ENCODE results near the gene B4GALT1. TPM values are rescaled to one million over a fixed set of nuclear protein-coding genes. Genes with fewer than 3 reads are reported as not detected.

The B4GALT1 gene
- total and polyA plus RNA-seq, 2 of the 8 experiments (the other 6 are each of a cell fraction or from before 2014, with no cell fraction given): 12.8 to 18.2 TPM

- Histone ChIP-seq H2BK120ac (replicated peaks; ENCODE audit: low read depth, low read length) (no peak overlapping the region), H3K27ac (ENCODE audit: low read depth, low read length) (no peak overlapping the region), H3K14ac (ENCODE audit: insufficient read length) (no peak overlapping the region), H3K79me1 (ENCODE audit: low read depth, low read length) (no peaks in the 10 kb centered on the region), H2BK5ac (ENCODE audit: low read depth, low read length) (no peak overlapping the region), H3K18ac (ENCODE audit: extremely low read depth, low read length) (no peak overlapping the region), H4K20me1 (replicated peaks in 1 of 2; ENCODE audit: control insufficient read depth in 1 of 2, insufficient read depth in 2 of 2, low read length in 2 of 2) (no peaks in the 10 kb centered on the region), H2BK20ac (ENCODE audit: low read length) (no peak overlapping the region), H4K8ac (ENCODE audit: extremely low read depth, insufficient read depth, low read length) (no peak overlapping the region), H4K91ac (replicated peaks; ENCODE audit: insufficient read length, low read length) (no peak overlapping the region), H2BK15ac (ENCODE audit: low read length) (no peak overlapping the region), H3K4ac (replicated peaks; ENCODE audit: insufficient read length, low read depth, low read length) (no peak overlapping the region), H3K79me2 (ENCODE audit: control insufficient read depth in 1 of 2, insufficient read depth in 2 of 2, low read length in 2 of 2) (no peaks in the 10 kb centered on the region), H2AK5ac (ENCODE audit: low read depth, low read length) (no peak overlapping the region), H3K56ac (replicated peaks; ENCODE audit: insufficient read length, low read depth, low read length) (no peak overlapping the region), H3K36me3 (ENCODE audit: control insufficient read depth in 2 of 4, insufficient read depth in 4 of 4, low read length in 3 of 4) (no peaks in the 10 kb centered on the region), H3K9ac (replicated peaks in 1 of 4; ENCODE audit: extremely low read depth in 1 of 4, low read depth in 3 of 4, low read length in 3 of 4) (no peak overlapping the region), H2BK12ac (ENCODE audit: low read depth, low read length) (no peak overlapping the region), H3K4me2 (ENCODE audit: insufficient read depth in 1 of 2, low read depth in 2 of 2, low read length in 2 of 2) (no peak overlapping the region), H2AFZ (ENCODE audit: low read length) (no peak overlapping the region), H3K9me3 (ENCODE audit: insufficient read depth in 2 of 2, low read depth in 1 of 2, low read length in 1 of 2) (no peaks in the 10 kb centered on the region), H3K23me2 (ENCODE audit: low read depth, low read length) (no peaks in the 10 kb centered on the region), H4K5ac (ENCODE audit: insufficient read length, low read depth, low read length) (no peak overlapping the region), H3K23ac (ENCODE audit: insufficient read length) (no peak overlapping the region), H3K4me1 (replicated peaks in 1 of 4; ENCODE audit: control insufficient read depth in 3 of 4, insufficient read depth in 4 of 4, low read length in 3 of 4) (no peaks in the 10 kb centered on the region), H3K4me3 (ENCODE audit: extremely low read depth in 1 of 4, insufficient read depth in 2 of 4, low read depth in 3 of 4, low read length in 4 of 4) (no peak overlapping the region), H3K27me3 (replicated peaks in 1 of 4; ENCODE audit: control insufficient read depth in 3 of 4, extremely low read depth in 1 of 4, insufficient read depth in 3 of 4, low read length in 3 of 4) (no peaks in the 10 kb centered on the region)
- TF ChIP-seq SP2 (IDR thresholded peaks at IDR 0.05; ENCODE audit: low read length): no peak
- no peak for TF ChIP-seq CREB1 (IDR thresholded peaks at IDR 0.05)
- FAIRE-seq (no peak), DNase-seq (ENCODE audit: low read depth in 1 of 2, low spot score in 2 of 2) (no peak)
- CTCF ChIA-PET (ENCODE audit: partially characterized antibody): interaction anchor here (0.7 to 2.2 kb wide), 5 partner anchors 9 to 40 kb away, joined by 3 to 6 read pairs (median 3); no protein-coding TSS in a partner anchor
- 92% methylated on average over 11 of the region's 11 CpGs; no CpG with 5 or more reads in 1 of the 2 experiments for WGBS, 2 experiments (ENCODE audit: extremely low coverage in 1 of 2, insufficient coverage in 1 of 2, insufficient read length in 1 of 2, insufficient replicate concordance in 2 of 2, low coverage in 1 of 2, low lambda C conversion rate in 2 of 2, missing lambda C conversion rate in 1 of 2)
- POLR2A ChIA-PET (ENCODE audit: partially characterized antibody): interaction anchor here (1.7 kb wide), 1 partner anchor 160 kb away, joined by 6 read pairs; the partner anchor contains the start of gene DNAJA1
Observed at GRCh38 chr9:33185406-33185805, 18.3 kb upstream of the B4GALT1 start.
